ENCODE results near the gene AFAP1.

The AFAP1 gene

DNA sequence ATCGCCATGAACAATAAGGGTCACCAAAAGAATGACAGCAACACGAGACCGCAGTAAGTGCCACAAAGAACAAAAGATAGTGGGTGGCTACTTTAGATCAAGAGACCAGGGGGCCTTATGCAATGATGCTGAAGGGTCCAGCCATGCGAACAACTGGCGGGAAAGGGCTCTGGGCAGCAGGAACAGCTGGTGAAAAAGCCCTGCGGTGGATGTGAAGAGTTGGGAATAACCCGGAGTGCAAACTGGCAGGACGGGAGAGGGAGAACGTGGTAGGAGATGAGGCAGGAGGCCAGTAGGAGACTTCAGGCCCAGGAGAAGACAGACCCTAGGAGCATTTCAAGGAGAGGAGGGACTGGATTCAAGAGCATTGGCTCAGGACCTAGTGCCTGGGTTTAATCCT, 120.2 kb downstream of the AFAP1 start:
- no peak for DNase-seq (ENCODE audit: low spot score)

DNA sequence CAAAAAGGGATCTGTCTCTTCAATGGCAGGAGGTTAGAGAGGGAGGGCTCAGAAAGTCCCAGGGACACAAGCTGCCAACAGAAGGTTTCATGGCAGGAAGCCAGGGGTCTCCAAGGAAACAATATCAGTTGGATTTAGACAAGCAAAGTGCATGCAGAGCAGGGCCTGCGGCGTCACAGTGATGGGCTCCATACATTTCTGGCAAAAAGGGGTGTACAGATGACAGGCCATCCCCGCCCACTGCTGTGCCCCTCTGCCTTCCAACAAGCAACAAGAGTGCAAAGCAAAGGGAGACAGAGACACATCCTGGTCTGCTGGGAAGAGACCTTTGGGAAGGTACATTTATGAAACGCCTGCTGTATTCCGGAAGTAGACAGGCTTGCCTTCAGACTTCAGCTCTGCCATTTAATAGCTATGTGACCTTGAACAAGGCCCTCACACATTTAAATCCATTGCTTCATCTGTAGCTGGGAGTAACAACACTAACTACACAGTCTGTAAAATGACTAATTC, 121.2 kb downstream of the AFAP1 start:
- no peak for DNase-seq (ENCODE audit: low spot score)

DNA sequence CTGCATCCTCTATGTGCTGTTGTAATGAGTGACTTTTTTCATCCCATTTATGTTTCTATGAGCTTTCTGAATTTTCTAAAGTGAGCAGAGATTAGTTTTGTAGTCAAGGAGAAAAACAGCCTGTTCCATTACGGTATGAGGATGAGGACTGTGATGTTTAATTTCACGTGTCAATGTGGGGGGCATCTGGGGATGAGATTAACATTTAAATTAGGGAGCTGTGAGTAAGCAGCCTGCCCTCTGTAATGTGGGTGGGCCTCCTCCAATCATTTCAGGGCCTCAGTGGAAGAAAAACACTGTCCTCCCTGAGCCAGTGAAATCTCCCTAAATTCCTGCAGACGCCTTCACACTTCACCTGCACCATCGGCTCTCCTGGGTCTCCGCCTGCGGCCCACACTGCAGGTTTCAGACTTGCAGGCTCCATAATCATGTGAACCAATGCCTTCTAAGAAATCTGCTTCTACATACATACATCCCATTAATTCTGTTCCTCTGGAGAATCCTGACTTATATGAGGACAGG, 121.7 kb downstream of the AFAP1 start:
- DNase-seq (ENCODE audit: low spot score), result no peak

- DNase-seq (ENCODE audit: low spot score), result no peak
Measured at GRCh38 chr4:7816771-7817170, 122.9 kb downstream of the AFAP1 start.

DNA sequence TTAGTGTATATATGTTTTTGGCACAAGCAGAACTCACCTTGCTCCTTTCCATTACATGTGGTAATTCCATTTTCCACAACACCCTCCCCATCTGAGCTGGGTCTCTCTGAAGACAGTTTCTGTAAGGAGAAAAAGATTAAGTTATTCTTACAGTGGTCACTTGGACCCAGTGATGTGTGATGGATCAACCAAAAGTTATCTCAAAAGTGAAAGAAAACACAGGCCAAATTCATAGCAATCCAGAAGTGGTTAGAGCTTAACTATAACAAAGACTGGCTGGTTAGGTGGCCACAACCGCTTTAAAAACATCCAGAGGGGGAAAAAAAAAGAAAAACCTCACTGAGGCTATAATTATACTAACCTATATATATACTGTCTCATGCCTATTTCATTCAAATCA, 123.7 kb downstream of the AFAP1 start:
- no peak for DNase-seq (ENCODE audit: low spot score)

DNA sequence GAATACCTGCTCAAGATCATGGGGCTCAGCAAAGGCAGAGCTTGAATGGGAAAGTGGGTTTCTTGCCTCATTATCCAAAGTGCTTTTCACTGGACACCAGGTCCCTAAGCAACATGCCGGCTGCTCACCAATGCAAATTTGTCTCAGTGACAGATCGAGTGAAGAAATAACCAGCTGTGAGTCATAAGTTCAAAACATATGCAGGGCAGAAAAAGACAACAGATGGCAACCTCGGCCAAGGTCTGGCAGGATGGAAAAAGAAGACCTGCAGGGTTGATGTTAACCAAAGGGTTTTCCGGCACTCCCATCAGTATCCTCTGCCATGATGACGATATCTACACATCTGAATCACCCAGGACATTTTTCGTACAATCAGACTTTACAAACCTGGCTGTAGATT, 124.1 kb downstream of the AFAP1 start:
- no peak for DNase-seq (ENCODE audit: low spot score)

DNA sequence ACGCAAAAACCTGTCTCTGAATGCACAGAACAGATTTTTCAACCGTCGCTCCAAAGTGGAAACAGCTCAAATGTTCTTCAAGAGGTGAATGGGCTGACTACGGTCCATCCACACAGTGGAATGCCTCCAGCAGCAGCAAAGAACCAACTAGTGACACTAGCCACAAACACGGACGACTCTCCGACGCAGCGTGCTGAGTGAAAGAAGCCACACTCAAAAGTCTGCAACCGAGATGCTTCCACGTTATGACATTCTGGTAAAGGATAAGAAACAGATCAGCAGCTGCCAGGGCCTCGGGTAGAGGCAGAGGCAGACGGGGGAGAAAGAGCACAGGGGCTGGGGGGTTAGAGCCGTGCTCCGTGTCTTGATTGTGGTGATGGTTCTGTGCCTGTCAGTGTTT, 125.2 kb downstream of the AFAP1 start:
- no peak for DNase-seq (ENCODE audit: low spot score)

- DNase-seq (ENCODE audit: low spot score), result no peak
Measured at GRCh38 chr4:7813674-7814073, 126.0 kb downstream of the AFAP1 start.

DNA sequence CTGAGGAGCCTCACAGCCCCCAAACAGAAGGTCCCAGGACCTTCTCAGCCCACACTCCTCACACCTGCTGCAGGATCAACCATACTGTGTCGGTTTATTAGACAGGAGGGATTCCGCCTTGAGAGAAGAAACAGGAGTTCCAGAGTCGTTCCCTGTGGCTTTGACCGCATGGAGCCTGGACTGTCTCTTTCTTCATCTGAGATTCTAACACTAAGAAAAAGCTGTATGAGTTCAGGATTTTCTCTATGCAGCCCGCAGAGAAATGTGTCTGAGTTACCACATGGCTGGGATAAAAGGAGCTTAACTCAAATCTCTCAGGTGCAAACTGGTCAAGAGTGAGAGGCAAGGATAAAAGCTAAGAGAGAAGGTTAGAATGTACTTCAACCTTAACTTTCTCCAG, 126.7 kb downstream of the AFAP1 start:
- DNase-seq (ENCODE audit: low spot score), result no peak

- DNase-seq (ENCODE audit: low spot score), result no peak
Measured at GRCh38 chr4:7812231-7812857, 127.3 kb downstream of the AFAP1 start.

GRCh38 chr4:7811536-7812191, 128.0 kb downstream of the AFAP1 start:
- DNase-seq (ENCODE audit: low spot score), result no peak

DNA sequence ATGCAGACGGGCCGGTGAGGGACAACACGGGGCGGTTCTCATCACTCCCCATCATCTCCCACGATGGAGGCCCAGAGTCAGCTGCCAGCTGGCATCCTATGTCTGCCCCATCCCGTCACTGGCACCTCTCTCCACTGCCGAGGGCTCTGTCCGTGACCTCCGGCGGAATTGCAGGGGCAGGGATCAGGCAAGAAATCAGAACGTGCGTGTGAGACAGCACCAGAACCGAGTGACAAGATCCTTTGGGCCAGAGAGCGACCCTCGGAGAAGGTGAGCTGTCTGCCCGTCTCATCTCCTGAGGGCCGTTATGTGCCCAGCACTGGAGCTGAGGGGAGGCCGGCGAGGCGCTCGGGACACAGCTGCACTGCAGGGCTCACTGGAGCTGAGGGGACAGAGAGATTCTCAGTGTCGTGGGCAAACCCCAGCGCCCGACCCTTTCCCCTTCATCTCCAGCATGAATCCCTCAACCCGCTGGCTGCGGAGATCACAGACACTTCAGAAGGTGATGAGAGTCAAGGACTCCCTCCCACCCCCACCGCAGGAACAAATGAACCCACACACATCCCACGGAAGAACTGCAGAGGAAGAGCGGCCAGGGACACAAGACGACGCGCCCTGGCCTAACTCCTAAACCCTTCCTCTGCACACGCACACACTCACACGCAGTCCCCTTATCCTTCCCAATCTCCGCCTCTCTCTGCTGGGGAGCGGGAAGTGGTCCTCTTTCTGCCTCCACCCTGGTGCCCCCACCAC, 128.7 kb downstream of the AFAP1 start:
- DNase-seq (ENCODE audit: low spot score), result no peak

- no peak for DNase-seq (ENCODE audit: low spot score)
Measured at GRCh38 chr4:7808752-7809151, 130.9 kb downstream of the AFAP1 start.

DNA sequence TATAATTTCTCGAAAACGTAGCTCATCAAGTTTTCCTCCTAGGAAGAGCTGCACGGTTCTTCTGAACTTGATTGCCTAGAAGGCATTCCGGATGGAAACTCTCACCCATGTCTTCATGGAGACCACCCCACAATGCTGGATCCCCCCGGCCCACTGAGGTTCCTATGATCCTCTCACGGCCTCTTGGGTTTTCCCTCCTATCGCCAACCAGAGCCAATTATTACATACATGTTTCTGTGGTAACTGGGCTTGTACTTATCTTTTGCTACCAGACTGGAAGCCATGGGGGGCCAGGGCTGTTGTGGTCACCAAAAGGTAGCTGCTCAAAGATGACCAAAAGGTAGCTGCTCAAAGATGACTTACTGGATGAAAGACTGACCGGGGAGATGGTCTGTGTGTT, 131.5 kb downstream of the AFAP1 start:
- DNase-seq (ENCODE audit: low spot score), result no peak

DNA sequence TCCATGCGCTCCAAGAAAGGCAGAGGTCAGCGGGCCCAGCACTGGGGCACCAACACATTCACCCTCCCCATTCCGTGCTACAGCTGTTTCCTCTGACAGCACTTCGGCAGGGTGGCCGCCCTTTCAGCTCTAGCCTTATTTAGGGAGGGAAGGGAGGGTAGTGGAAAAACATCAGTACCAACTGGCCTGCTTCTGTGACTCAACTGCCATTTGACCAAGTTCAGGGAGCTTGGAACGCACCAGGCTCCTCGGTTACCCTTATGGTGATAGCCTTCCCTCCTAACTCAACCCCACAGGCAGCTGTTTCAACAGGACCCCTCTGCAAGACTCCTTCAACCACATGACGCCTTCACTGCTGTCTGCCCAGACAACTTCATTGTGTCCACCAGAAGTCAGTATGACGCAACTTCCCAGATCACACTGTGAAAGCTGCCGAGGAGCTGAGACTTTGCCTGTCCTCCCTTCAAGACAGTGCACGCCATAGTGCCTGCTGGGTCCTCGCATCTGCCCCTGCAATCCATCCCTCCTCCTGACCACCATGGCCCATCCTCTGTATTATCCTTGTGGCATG, 132.2 kb downstream of the AFAP1 start:
- no peak for DNase-seq (ENCODE audit: low spot score)

DNA sequence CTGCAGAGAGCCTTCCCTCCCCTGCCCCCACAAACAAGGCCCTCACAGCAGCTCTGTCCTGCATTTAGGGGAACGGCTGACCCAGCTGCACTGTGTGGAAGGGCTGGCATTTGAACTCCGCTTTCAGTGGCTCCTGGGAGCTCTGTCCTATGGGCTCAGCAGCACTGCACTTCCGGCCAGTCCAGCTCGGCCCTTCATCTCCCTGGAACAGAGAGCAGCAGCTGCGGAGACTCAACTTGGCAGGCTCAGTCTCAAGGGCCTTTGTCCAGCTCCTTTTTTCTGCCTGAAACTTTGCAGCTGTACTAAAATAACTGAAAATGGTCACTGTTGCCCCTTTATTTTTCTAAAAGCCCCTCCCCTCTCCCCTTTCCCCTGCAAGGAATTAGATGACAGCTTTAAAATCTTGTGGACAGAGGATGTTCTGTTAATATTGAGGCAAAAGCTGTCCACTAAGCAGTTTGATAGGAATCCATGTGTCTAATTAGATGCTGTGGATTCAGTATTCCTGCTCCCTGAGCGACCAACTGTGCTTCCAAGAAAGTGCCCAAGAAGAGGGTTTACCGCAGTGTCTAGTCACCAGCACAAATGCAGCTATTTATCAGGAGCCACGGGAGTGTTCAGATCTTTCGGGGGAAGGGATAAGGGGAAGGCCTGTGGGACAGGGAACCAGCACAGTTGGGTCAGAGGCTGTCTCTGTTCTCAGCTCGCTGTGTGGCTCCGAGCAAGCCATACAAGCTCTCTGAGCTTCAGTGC, 133.1 kb downstream of the AFAP1 start:
- DNase-seq (ENCODE audit: low spot score), result no peak

- peak; percentile 32 for DNase-seq (ENCODE audit: low spot score)
Measured at GRCh38 chr4:7805533-7806337, 133.9 kb downstream of the AFAP1 start.

DNA sequence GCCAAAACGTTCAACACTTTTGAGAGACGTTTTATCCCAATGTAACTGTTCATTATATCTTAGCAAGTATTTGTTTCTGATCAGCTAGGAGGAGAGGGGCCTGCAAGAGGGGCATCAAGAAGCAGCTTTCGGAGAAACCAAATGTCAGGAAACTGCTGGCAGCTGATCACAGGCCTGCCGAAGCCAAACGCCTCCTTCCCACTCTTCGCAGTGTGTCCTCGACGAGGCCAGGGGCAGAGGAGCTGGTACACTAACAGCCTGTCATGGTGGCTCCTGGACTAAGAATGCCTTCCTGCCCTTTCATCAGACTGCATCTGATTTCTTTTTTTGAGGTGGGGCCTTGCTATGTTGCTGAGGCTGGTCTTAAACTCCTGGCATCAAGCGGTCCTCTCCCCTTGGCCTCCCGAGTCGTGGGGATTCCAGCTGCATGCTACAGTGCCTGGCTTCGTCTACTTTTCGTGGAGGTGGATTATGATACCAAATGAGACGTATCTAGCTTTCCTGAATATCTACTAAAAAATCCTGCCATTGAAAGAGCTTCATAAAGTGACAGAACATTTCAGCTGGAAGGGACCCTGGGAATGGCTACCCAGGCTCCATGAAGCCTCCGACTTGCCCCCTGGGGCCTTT, 134.8 kb downstream of the AFAP1 start:
- no peak for DNase-seq (ENCODE audit: low spot score)

GRCh38 chr4:7803992-7804755, 135.5 kb downstream of the AFAP1 start:
- peak; percentile 72 for DNase-seq (ENCODE audit: low spot score)

DNA sequence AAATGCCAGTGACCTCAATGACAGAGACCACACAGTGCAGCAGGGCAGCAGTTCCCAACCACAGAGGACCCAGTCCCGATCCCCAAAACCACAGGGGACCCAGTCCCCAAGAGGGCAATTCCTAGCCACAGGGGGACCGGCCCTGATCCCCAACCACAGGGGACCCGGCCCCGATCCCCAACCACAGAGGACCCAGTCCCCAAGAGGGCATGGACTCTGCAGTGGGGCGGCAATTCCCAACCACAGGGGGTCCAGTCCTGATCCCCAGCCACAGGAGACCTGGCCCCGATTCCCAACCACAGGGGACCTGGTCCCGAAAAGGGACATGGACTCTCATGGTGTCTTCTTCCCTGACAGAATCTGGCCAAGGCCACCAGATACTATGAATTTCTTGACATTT, 136.3 kb downstream of the AFAP1 start:
- no peak for DNase-seq (ENCODE audit: low spot score)

Measured in LoVo (cell line).